ENCODE results near the gene MRPS22.

The MRPS22 gene

DNA sequence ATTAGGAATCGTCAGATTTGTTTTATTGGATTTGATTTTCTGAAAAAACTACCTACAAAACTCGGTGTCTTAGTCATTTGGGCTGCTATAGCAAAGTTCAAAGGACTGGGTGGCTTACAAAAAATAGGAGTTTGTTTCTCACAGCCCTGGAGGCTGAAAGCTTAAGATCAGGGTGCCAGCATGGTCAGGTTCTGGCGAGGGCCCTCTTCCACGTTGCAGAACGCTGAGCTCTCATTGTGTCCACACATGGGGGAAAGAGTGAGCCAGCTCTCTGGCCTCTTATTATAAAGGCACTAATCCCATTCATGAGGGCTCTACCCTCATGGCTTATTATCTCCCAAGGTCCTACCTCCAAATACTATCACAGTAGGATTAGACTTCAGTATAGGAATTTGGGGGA lies 40.6 kb upstream of the MRPS22 start:
- no peak overlapping the region for H3K4me3 ChIP-seq (ENCODE audit: low read length)
- H3K36me3 ChIP-seq (ENCODE audit: insufficient read depth, low read length), result no peaks in the 10 kb centered on the region
- H3K9ac ChIP-seq (ENCODE audit: low read depth, low read length), result peak overlapping the region; percentile 76

DNA sequence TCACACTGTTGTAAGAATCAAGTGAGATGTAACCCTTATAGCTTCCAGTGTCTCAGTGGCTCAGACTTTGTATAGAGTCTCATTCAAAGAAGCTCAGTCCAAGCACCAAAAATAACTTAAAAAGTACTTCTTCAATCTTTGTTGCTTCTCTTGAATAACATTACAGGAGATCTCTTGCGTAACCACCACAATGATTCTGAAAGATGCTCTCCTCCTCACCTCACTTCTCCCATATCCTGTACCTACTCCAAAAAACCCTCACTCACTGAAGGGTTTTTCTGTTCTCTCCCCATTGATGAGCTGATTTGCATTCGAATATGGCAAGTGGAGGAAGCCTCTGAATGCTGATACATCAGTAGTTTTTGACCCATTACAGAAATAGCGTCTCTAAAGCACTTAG lies 39.4 kb upstream of the MRPS22 start:
- H3K4me1 ChIP-seq (ENCODE audit: control insufficient read depth, insufficient read depth, low read length), result peaks cover 70% of the 10 kb centered on the region
- no peaks in the 10 kb centered on the region for H3K36me3 ChIP-seq (ENCODE audit: insufficient read depth, low read length)
- no peak overlapping the region for H3K4me2 ChIP-seq (ENCODE audit: low read length)
- no peaks in the 10 kb centered on the region for H3K27me3 ChIP-seq (ENCODE audit: control insufficient read depth, insufficient read depth, low read length)
- no peak overlapping the region for H3K9ac ChIP-seq (ENCODE audit: low read depth, low read length)
- H3K9me3 ChIP-seq (replicated peaks; ENCODE audit: low read length), result no peaks in the 10 kb centered on the region
- H3K4me3 ChIP-seq (ENCODE audit: low read length), result no peak overlapping the region

More for the DNA sequence above, 40.6 kb upstream of the MRPS22 start:
- peak overlapping the region; percentile 53 for H3K4me2 ChIP-seq (ENCODE audit: low read length)
- H3K27me3 ChIP-seq (ENCODE audit: control insufficient read depth, insufficient read depth, low read length), result no peaks in the 10 kb centered on the region
- peaks cover 68% of the 10 kb centered on the region for H3K4me1 ChIP-seq (ENCODE audit: control insufficient read depth, insufficient read depth, low read length)
- no peaks in the 10 kb centered on the region for H3K9me3 ChIP-seq (replicated peaks; ENCODE audit: low read length)

DNA sequence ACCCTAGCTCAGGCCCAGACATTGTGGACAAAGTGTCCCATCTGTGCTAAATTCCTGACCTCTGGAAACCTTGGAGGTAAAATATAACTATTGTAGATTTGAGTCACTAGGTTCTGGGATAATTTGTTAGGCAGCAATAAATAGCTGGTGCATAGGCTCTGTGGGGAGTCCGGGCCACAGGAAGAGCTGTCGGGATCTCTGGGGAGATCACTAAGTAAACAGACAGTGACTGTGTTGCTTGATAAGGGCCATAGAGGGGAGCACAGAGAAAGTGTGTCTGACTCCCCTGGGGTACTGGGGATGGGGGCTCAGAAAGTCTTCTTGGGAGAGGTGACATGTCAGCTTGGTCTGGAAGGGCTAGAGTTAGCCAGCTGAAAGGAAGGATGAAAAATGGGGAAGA lies 37.7 kb upstream of the MRPS22 start:
- Histone ChIP-seq H3K4me1 (ENCODE audit: control insufficient read depth, insufficient read depth, low read length) (peaks cover 71% of the 10 kb centered on the region), H3K27me3 (ENCODE audit: control insufficient read depth, insufficient read depth, low read length) (no peaks in the 10 kb centered on the region), H3K4me2 (ENCODE audit: low read length) (no peak overlapping the region), H3K9me3 (replicated peaks; ENCODE audit: low read length) (no peaks in the 10 kb centered on the region), H3K9ac (ENCODE audit: low read depth, low read length) (no peak overlapping the region), H3K4me3 (ENCODE audit: low read length) (no peak overlapping the region), H3K36me3 (ENCODE audit: insufficient read depth, low read length) (no peaks in the 10 kb centered on the region)

DNA sequence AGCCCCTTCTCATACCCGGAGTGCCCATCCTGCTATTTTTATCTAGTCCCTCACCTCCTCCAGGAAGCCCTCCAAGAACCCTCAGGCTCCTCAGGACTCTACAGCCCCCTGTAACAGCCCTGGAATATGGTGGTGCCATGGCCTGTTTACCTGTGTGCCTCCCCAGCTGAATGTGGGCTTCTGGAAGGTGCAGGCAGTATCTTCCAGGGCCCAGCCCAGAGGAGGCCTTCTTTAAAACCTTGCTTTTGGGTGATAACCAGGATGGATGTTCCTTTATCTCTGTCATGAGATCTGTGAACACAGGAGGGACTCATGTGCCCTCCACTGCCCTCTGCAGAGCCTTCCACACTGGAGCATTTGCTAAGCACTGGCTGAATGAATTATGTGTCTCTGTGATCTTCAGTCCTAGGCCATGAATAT lies 36.7 kb upstream of the MRPS22 start:
- Histone ChIP-seq H3K9me3 (replicated peaks; ENCODE audit: low read length) (no peaks in the 10 kb centered on the region), H3K27me3 (ENCODE audit: control insufficient read depth, insufficient read depth, low read length) (no peaks in the 10 kb centered on the region), H3K9ac (ENCODE audit: low read depth, low read length) (no peak overlapping the region), H3K4me2 (ENCODE audit: low read length) (no peak overlapping the region), H3K4me1 (ENCODE audit: control insufficient read depth, insufficient read depth, low read length) (peaks cover 67% of the 10 kb centered on the region), H3K4me3 (ENCODE audit: low read length) (no peak overlapping the region), H3K36me3 (ENCODE audit: insufficient read depth, low read length) (no peaks in the 10 kb centered on the region)

DNA sequence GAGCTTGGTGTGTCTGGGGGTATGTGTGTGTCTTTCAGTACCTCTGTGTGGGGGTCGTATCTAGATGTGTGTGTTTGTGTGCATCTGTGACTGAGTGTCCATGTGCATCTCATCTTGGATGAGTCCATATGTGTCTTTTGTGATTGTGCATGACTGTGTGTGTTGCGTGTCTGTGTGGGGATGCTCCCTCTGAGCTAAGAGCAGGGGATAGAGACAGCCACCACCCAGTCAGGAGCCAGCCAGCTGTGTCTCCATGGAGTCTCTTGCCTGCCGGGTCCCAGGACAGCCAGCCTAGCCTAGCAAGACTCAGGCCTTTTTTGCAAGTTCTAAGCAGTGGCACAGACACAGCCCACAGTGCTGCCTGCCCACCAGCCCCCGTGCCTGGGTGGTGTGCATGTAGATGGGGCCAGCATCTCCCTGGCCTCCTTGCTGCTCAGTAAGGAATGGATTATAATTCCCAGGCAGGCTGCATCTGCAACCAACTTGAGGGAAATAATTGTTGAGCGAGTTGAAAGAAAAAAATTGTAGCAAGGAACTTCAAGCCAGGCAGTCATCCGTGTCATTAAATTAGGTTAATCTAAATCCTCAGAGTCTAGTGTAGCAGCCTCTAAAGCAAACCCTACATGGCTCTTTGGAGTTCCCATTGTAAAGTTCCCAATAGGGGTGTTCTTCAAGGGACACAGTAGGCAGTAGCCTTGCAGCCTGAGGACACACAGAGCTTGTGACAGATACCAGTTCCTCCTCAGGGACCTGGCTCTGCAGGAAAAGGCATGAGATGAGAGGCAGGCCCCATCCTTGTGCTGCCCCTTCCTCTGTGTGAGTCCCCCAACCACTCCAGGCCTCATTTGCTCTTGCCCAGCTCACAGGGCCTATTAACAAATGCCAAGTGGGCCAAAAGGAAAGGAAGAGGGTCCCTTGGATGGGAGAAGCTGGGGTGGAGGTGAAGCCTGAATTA lies 35.9 kb upstream of the MRPS22 start:
- peaks cover 69% of the 10 kb centered on the region for H3K4me1 ChIP-seq (ENCODE audit: control insufficient read depth, insufficient read depth, low read length)
- peak overlapping the region; percentile 6 for H3K4me2 ChIP-seq (ENCODE audit: low read length)
- H3K36me3 ChIP-seq (ENCODE audit: insufficient read depth, low read length), result no peaks in the 10 kb centered on the region
- H3K27me3 ChIP-seq (ENCODE audit: control insufficient read depth, insufficient read depth, low read length), result no peaks in the 10 kb centered on the region
- no peak overlapping the region for H3K9ac ChIP-seq (ENCODE audit: low read depth, low read length)
- H3K4me3 ChIP-seq (ENCODE audit: low read length), result no peak overlapping the region
- H3K9me3 ChIP-seq (replicated peaks; ENCODE audit: low read length), result no peaks in the 10 kb centered on the region

DNA sequence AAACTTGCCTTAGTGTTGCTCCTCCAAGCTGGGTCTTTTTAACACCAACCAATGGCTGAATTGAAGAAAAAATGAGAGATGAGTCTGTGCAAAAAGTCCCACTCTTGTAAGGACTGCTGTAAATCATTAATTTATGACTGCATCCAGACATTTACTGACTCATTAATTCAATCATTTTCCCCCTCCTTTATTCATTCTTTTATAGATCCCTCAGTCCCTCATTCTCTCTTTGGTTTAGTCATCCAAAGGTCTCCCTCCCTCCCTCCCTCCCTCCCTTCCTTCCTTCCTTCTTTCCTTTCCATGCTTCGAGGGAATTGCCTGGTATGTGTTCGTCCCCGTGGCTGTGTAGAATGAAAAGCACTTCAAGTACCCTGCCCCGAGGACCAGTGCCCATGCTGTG lies 35.3 kb upstream of the MRPS22 start:
- H3K36me3 ChIP-seq (ENCODE audit: insufficient read depth, low read length), result no peaks in the 10 kb centered on the region
- H3K4me3 ChIP-seq (ENCODE audit: low read length), result no peak overlapping the region
- H3K9ac ChIP-seq (ENCODE audit: low read depth, low read length), result peak overlapping the region; percentile 50
- peak overlapping the region; percentile 6 for H3K4me2 ChIP-seq (ENCODE audit: low read length)
- no peaks in the 10 kb centered on the region for H3K9me3 ChIP-seq (replicated peaks; ENCODE audit: low read length)
- H3K4me1 ChIP-seq (ENCODE audit: control insufficient read depth, insufficient read depth, low read length), result peaks cover 66% of the 10 kb centered on the region
- no peaks in the 10 kb centered on the region for H3K27me3 ChIP-seq (ENCODE audit: control insufficient read depth, insufficient read depth, low read length)

DNA sequence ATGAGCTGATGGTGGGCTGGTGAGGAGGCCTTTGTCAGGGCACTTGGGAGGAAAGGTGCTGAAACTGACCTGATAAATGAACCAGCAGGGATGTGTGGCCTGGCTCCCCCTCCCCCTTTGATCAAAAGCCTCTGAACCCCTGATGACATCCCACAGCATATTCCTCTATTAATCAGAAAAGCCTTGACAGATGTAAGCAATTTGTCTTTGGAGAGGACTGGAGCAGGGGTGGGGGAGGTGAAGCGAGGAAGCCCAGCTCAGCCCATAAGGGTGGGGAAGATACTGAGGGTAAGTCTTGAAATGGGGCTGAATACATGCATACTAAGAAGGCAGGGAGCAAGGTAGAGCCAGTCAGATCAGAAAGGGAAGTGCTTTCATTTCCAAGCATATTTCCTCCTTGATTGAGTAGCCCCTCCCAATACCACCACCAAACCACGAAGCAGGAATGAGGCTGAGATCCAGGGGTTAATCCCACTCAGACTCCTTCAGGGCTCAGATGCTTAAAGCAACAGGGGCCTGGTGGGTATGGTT lies 34.7 kb upstream of the MRPS22 start:
- Histone ChIP-seq H3K9me3 (replicated peaks; ENCODE audit: low read length) (no peaks in the 10 kb centered on the region), H3K4me1 (ENCODE audit: control insufficient read depth, insufficient read depth, low read length) (peaks cover 60% of the 10 kb centered on the region), H3K9ac (ENCODE audit: low read depth, low read length) (peak overlapping the region; percentile 50), H3K4me2 (ENCODE audit: low read length) (no peak overlapping the region), H3K36me3 (ENCODE audit: insufficient read depth, low read length) (no peaks in the 10 kb centered on the region), H3K27me3 (ENCODE audit: control insufficient read depth, insufficient read depth, low read length) (no peaks in the 10 kb centered on the region), H3K4me3 (ENCODE audit: low read length) (no peak overlapping the region)

DNA sequence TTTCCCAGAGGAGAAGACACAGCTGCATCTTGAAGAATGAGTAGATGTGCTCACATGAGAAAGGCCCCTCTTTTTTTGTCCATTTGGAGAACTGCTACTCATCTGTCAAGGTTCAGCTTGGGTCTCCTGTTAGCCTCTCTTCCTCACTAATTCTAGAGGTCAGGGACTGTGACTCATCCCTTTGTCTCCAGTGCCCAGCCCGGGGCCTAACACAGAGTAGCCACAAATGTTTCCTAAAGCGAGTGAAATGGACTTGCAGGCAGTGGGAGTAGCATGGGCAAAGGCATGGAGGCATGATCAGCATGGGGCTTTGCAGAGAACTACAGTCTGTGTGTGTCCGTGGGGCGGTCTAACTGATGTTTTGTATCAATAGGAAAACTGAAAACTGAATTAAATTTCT lies 33.9 kb upstream of the MRPS22 start:
- peaks cover 56% of the 10 kb centered on the region for H3K4me1 ChIP-seq (ENCODE audit: control insufficient read depth, insufficient read depth, low read length)

DNA sequence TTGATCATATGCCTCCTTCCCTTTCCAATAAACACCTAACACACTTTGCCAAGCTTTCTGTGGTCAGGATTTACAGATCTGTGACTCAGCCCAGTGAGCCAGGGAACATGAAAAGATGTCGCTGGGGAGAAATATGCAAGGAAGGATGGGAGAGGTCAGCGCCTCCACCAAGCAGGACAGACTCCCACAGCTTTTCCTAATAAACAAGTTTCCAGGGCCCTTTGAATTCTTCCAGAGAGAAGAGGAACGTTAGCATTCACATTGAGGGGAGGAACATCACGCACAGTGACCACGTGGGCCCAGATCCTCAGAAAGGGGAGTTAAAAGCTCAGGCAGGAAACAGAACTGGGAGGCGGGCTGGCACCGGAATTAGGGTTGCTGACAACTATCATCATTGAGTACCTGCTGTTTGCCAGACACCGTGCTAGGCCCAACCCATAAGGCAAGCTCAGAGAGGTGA lies 33.3 kb upstream of the MRPS22 start:
- Histone ChIP-seq H3K9me3 (replicated peaks; ENCODE audit: low read length) (no peaks in the 10 kb centered on the region), H3K4me1 (ENCODE audit: control insufficient read depth, insufficient read depth, low read length) (peaks cover 56% of the 10 kb centered on the region), H3K4me2 (ENCODE audit: low read length) (no peak overlapping the region), H3K4me3 (ENCODE audit: low read length) (peak overlapping the region; percentile 35), H3K36me3 (ENCODE audit: insufficient read depth, low read length) (no peaks in the 10 kb centered on the region), H3K27me3 (ENCODE audit: control insufficient read depth, insufficient read depth, low read length) (no peaks in the 10 kb centered on the region), H3K9ac (ENCODE audit: low read depth, low read length) (peak overlapping the region; percentile 64)

More for the DNA sequence above, 33.9 kb upstream of the MRPS22 start:
- Histone ChIP-seq H3K9ac (ENCODE audit: low read depth, low read length) (peak overlapping the region; percentile 50), H3K27me3 (ENCODE audit: control insufficient read depth, insufficient read depth, low read length) (no peaks in the 10 kb centered on the region), H3K4me3 (ENCODE audit: low read length) (no peak overlapping the region), H3K4me2 (ENCODE audit: low read length) (peak overlapping the region; percentile 55), H3K9me3 (replicated peaks; ENCODE audit: low read length) (no peaks in the 10 kb centered on the region), H3K36me3 (ENCODE audit: insufficient read depth, low read length) (no peaks in the 10 kb centered on the region)

DNA sequence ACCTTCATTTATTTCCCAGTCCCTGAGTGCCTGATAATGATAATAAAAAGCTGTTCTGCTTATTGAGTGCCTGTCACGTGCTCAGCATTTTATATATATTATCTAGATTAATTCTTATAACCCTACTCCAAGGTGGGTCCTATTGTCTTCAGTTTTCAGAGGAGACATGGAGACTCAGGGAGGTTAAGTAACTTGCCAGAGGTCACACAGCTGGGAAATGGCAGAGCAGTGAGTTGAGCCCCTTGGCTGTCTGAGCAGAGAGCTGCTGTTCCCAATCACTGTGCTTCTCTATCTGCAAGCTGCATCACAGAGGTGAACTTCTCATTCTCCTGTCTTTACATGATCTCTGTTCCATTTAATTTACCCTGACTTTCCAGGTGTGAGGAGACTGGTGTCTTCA lies 32.3 kb upstream of the MRPS22 start:
- Histone ChIP-seq H3K9me3 (replicated peaks; ENCODE audit: low read length) (no peaks in the 10 kb centered on the region), H3K4me1 (ENCODE audit: control insufficient read depth, insufficient read depth, low read length) (peaks cover 56% of the 10 kb centered on the region), H3K9ac (ENCODE audit: low read depth, low read length) (no peak overlapping the region), H3K36me3 (ENCODE audit: insufficient read depth, low read length) (no peaks in the 10 kb centered on the region), H3K4me3 (ENCODE audit: low read length) (no peak overlapping the region), H3K27me3 (ENCODE audit: control insufficient read depth, insufficient read depth, low read length) (no peaks in the 10 kb centered on the region), H3K4me2 (ENCODE audit: low read length) (no peak overlapping the region)

DNA sequence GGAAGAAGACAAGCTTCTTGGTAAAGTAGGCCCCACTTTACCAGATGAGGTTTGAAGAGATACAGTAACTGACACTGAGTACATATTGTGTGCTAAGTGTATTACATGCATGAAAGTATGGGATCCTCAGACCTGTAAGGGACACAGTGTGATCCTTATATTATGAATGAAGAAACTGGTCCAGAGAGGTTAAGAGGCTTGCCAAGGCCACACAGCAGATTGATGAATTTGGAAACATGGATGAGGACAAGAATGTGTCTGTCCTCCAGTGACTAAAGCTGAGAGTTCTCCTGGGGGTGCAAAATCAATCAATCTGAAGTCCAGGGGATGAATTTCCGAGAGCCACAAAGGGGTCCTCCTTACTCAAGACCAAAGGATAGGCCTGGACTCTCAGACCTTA lies 31.4 kb upstream of the MRPS22 start:
- Histone ChIP-seq H3K4me3 (ENCODE audit: low read length) (no peak overlapping the region), H3K9ac (ENCODE audit: low read depth, low read length) (no peak overlapping the region), H3K9me3 (replicated peaks; ENCODE audit: low read length) (no peaks in the 10 kb centered on the region), H3K36me3 (ENCODE audit: insufficient read depth, low read length) (no peaks in the 10 kb centered on the region), H3K27me3 (ENCODE audit: control insufficient read depth, insufficient read depth, low read length) (no peaks in the 10 kb centered on the region), H3K4me2 (ENCODE audit: low read length) (no peak overlapping the region), H3K4me1 (ENCODE audit: control insufficient read depth, insufficient read depth, low read length) (peaks cover 54% of the 10 kb centered on the region)
